Effector CD8-positive, alpha-beta T cell (primary cell): Measurements from ENCODE around the gene IGFBP7.

Experiments
- DNase-seq: peaks from one replicate; lab custom pipeline; 2025; lab: John Stamatoyannopoulos, UW
- total RNA-seq, 4 experiments: gene quantifications; one replicate each; lab custom pipeline; 2026; lab: John Stamatoyannopoulos, UW

The IGFBP7 gene
- 0 to 0.91 (median 0) reads per million in 4 experiments for total RNA-seq

- no peak for DNase-seq
Measured at GRCh38 chr4:57109847-57110639, at the start of gene IGFBP7. Gene IGFBP7, minus strand, starts transcription at chr4:57110385. Its CDS starts 34 bp downstream, at chr4:57110351.

GRCh38 chr4:57159866-57160265 is 49.7 kb upstream of the IGFBP7 start:
- DNase-seq = no peak

- no peak for DNase-seq
Measured at GRCh38 chr4:57158762-57159161, 48.6 kb upstream of the IGFBP7 start.

- DNase-seq = no peak
Measured at GRCh38 chr4:57158221-57158620, 48.0 kb upstream of the IGFBP7 start.

GRCh38 chr4:57157596-57158137 is 47.5 kb upstream of the IGFBP7 start:
- no peak for DNase-seq

GRCh38 chr4:57156242-57156990 is 46.2 kb upstream of the IGFBP7 start:
- no peak for DNase-seq

- DNase-seq = no peak
Measured at GRCh38 chr4:57154926-57155325, 44.7 kb upstream of the IGFBP7 start.

- DNase-seq = no peak
Measured at GRCh38 chr4:57154191-57154590, 44.0 kb upstream of the IGFBP7 start.

- DNase-seq = no peak
Measured at GRCh38 chr4:57153207-57153606, 43.0 kb upstream of the IGFBP7 start.

GRCh38 chr4:57151481-57151880 is 41.3 kb upstream of the IGFBP7 start:
- DNase-seq = no peak

GRCh38 chr4:57149833-57150232 is 39.6 kb upstream of the IGFBP7 start:
- DNase-seq = no peak

- no peak for DNase-seq
Measured at GRCh38 chr4:57148831-57149505, 38.8 kb upstream of the IGFBP7 start.

GRCh38 chr4:57148177-57148576 is 38.0 kb upstream of the IGFBP7 start:
- no peak for DNase-seq

- no peak for DNase-seq
Measured at GRCh38 chr4:57147335-57148060, 37.3 kb upstream of the IGFBP7 start.

GRCh38 chr4:57146444-57146843 is 36.3 kb upstream of the IGFBP7 start:
- DNase-seq = no peak

- DNase-seq = no peak
Measured at GRCh38 chr4:57144466-57144865, 34.3 kb upstream of the IGFBP7 start.

GRCh38 chr4:57139783-57140182 is 29.6 kb upstream of the IGFBP7 start:
- no peak for DNase-seq

GRCh38 chr4:57137261-57137660 is 27.1 kb upstream of the IGFBP7 start:
- DNase-seq = no peak

- no peak for DNase-seq
Measured at GRCh38 chr4:57136281-57136680, 26.1 kb upstream of the IGFBP7 start.

- no peak for DNase-seq
Measured at GRCh38 chr4:57132743-57133137, 22.6 kb upstream of the IGFBP7 start.

- no peak for DNase-seq
Measured at GRCh38 chr4:57131849-57132742, 21.9 kb upstream of the IGFBP7 start.
